Activated CD4-positive, alpha-beta T cell treated with anti-CD3 and anti-CD28 coated beads, Interleukin-2, amount 50 U/mL, for 1 hour (primary cell): ENCODE measurements around the gene MIPEP.

ENCODE experiments used
- DNase-seq: peaks from one replicate; pipeline ENCODE4 v3.0.0-alpha.2; 2020

MIPEP gene

DNA sequence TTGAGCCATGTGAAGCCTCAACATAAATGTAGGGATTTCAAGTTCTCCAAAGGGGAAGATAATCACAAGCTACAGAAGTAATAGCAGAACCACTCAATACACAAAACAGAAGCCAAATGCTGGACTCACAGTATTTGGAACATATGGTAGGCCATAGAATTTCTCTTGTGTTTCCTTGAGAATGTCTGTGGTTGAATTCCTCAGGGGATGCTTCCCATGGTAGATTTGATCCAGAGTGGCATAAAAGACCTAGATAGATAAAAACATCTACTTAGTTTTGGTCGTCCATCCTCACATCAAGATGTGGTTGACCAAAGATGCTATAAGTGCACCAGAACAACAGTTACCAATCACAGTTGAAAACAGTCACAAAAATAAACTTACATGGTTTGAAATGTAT, 83.4 kb downstream of the MIPEP start:
- DNase-seq = no peak

DNA sequence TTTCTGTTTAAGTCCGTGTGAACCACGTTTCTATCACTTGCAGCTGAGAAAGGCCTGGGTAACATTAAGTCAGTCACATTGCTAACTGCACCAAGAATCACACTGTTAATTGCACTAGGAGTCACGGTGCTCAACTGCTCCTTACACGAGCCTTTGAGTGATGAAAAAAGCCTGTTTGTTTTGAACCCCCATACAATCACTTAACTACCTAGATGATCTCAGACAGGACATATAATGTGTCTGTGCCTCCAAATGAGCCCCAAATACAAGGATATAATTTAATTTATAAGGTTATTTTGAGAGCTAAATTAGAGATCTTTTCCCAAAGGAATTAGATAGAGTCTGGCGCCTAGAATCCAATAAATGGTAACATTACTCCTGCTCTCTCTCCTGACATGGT, 84.1 kb downstream of the MIPEP start:
- no peak for DNase-seq

- no peak for DNase-seq
These were observed 85.0 kb downstream of the MIPEP start for GRCh38 chr13:23804166-23804565.

- no peak for DNase-seq
These were observed 88.1 kb downstream of the MIPEP start for GRCh38 chr13:23801141-23801540.

DNA sequence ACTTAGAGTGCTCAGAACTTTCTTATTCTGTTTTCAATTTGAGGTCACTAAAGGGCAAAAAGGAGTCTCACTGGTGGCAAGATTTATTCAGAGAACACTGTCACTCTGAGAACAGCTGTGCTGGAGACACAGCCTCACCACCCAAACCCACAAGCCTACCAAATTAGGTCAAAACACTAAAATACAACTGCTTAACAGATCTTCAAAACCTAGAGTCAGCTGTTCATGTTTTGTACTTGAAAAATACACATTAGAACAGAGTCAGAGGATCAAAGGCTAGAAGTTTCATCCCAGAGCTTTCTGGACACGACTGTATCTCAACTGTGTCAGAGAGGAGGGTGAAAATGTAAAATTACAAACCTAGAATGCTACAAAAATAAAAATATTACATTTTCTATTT, 89.3 kb downstream of the MIPEP start:
- DNase-seq = no peak

DNA sequence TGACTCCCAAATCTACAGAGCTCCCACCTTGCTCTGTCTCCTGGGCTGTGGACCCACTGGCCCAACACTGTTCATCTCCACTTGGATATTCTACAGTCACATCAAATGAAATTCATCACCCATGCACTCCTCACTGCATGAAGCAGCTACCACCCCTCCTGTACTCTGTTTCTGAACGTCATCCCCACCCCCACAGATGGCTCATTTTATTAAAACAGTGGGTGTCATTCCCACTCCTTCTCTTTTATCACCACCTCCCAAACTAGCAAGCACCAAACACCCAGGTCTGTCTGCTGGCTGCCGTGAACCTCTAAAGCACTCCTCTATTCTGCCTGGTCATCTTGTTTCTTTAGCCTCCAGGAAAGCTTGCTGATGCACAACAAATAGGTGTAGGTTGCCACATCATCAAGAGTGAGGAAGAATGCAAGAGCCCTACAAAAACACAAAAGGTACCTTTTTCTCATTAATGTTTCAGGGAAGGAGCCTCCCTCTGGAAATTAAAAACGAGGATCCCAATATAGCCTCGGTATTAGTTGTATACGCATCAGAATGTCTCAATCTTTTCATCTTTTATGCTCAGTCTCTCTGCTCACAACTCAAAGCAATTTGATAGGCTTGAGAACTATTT, 91.8 kb downstream of the MIPEP start:
- no peak for DNase-seq

DNA sequence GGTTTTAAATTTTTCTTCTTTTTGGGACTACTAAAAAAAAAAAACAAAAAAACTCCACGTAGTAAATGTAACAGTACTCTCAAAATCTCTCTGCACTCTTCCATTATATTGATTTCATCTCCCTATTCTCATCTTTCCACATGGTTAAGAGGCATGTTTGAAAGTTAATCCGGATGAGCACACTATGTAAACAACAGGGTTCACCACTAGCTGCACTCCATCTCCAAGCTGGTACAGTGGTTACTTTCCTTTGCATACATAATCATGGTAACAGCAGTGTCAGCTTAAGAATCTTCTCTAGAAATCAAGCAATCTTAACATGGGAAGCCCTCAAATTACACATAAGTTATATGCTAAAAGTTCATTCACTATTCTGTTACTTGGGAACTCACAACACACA, 92.6 kb downstream of the MIPEP start:
- no peak for DNase-seq

- DNase-seq = no peak
These were observed 94.7 kb downstream of the MIPEP start for GRCh38 chr13:23794267-23795161.

DNA sequence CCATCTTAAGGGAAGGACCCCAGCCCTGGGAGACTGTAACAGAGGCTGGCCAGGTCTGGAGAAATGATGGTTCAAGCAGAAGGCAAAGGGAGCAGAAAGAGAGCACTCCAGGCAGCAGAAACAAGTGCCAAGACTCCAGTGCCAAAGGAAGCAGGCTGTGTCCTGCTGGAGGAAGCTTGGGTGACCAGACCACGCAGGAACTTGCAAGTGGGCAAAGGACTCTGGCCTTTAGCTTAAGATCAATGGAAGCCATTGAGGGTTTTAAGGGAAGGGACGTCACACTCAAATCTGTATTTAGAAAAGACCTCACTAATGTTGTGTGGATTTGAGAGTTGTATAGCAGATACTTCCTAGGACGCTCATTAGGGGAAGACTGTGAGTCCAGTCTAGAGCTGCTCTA, 95.5 kb downstream of the MIPEP start:
- no peak for DNase-seq

- DNase-seq = no peak
These were observed 96.5 kb downstream of the MIPEP start for GRCh38 chr13:23792680-23793079.

DNA sequence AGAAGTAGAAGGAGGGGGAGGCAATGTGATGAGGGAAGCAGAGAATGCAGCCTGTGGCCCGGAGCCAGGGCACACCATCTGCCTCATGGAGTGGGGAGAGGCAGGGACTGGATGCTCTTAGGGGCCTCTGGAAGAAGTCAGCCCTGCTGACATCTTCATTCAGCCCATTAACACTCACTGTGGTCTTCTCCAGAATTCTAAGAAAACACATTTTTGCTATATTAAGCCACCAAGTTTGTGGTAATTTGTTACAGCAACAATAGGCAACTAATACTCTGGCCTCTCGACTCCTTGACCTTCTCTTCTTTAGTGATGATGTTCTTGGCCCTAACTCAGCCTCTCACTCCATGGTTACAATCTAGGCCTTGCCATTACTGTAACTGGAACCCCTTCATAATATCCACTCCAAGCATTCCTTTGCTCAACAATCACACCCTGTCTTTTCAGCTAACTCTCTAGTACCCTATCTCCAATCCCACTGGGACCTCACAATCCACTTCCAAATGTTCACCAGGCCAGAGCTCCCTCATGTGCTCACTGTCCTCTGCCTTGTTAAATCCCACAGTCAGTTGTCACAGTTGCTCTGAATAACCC, 98.5 kb downstream of the MIPEP start:
- DNase-seq = no peak

DNA sequence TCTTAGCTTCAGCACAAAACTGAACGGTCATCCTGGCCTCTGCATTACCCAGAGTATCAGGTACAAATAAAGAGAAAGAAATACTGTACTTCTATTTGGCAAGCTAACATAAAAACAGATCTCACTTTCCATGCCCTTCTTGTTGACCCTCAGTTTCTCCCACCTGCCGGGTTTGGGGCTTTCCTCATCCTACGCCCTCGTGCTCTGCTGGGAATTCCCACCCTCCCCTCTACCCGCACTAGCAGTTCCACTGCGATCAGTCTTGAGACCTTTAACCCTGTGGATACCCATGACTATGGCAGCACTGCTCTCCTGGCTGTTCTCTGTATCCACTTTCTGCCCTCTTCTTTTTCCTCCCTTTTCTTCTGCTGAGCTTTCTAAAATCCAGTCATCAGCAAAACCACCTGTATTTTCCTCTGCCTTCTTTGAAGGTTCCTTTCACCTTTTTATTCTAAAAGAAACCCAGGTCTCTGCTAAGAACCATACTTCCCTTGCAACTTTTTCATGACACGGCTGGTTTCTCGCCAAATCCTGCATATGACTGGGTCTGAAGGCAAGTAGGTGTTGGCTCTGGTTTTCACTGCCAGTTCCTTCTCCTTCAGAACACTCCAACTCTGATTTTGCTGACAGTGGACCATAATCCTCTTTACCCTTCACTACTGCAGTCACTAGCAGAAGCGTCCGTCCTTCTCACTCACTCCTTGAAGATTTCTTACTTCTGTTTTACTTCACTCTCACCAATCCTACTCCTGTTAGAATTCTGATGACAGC, 99.4 kb downstream of the MIPEP start:
- no peak for DNase-seq

- no peak for DNase-seq
These were observed 100.7 kb downstream of the MIPEP start for GRCh38 chr13:23788459-23788858.

DNA sequence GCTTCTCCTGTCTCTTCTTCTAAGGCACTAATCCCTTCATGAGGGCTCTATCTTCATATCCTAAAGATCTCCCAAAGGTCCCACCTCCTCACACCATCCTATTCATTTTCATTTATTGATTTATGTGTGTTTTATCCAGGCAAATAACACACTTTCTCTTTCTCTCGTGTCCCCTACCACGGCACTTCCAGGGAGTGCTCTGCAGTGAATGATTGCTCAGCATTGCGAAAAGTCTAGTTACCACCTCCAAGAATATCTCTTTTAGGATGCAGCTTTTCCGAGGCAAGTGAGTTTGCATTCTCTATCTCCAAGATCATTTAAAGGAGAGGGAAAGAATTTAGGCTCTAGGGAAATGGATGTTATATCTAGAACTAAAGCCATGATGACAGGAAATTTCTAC, 101.7 kb downstream of the MIPEP start:
- no peak for DNase-seq

GRCh38 chr13:23786607-23787006, 102.6 kb downstream of the MIPEP start:
- no peak for DNase-seq

DNA sequence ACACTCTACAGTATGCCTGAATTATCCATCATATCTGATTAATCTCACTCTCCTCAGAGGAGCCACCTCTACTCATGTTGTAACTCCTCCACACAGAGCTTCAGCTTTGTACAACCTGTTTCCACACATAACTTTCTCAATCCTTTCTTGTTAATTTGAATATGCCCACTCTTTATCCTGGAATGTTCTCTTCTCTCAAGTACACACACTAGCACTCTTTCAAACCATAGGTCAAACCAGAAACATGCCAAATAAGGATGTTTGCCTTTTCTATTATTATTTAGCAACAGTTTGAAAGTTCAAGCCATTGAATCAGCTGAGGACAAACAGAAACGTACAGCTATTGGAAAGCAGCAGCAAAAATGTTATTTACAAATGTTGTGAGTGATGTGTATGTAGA, 110.3 kb downstream of the MIPEP start:
- DNase-seq = no peak

GRCh38 chr13:23778002-23778652, 111.1 kb downstream of the MIPEP start:
- DNase-seq = no peak

- no peak for DNase-seq
These were observed 111.7 kb downstream of the MIPEP start for GRCh38 chr13:23777575-23777870.

GRCh38 chr13:23776698-23777574, 112.3 kb downstream of the MIPEP start:
- DNase-seq = no peak

- DNase-seq = no peak
These were observed 116.5 kb downstream of the MIPEP start for GRCh38 chr13:23772717-23773116.

DNA sequence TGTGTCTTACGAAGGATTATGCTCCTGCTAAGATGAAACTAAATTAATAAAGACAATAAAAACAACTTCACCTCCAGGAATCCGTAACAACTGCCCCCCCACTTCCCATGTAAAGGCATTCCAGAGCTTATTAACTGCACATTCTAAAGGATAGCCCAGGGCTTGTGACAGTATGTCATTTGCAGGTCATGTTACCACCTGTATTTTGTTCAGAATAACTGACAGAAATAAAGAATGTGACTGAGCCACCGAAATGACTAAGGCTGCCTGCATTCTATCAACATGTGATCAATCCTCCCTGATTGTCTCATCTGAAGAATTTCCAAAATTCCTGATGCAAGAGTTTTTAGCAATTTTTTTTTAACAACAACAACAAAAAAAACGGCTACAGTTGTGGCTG, 117.2 kb downstream of the MIPEP start:
- DNase-seq = no peak

DNA sequence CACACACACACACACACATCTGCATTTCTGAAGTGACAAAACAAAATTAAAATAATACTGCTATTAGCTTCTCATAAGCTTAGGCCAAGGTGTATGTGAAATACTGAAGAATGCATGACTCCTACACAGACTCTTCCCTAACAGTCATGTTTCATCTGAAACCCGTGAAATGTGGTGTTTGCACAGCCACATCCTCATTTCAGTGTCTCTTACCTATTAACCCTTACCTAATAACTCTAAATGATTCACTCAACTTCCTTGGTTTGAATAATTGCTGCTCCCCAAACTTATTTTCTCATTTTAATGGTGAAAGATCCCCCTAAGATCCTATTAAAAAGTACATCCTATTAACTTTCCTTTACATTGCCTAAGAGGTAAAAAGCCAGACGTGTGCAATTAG, 117.6 kb downstream of the MIPEP start:
- no peak for DNase-seq
